Measurements from ENCODE around the gene USP47. TPM values are rescaled to one million over a fixed set of nuclear protein-coding genes. Genes with fewer than 3 reads are reported as not detected.

USP47 gene
- total RNA-seq, 1 donor, result 72.7 TPM

- no peak for DNase-seq (ENCODE audit: insufficient read length, low spot score, missing footprints)
- H3K27ac ChIP-seq (ENCODE audit: low read depth, low read length), result no peak overlapping the region
- H3K27me3 ChIP-seq (ENCODE audit: insufficient read depth, low read length), result no peaks in the 10 kb centered on the region
- TF ChIP-seq CTCF (IDR thresholded peaks at IDR 0.05; ENCODE audit: extremely low read depth, low read depth, low read length), result no peak
- H3K9me3 ChIP-seq (ENCODE audit: low read depth, low read length), result no peaks in the 10 kb centered on the region
- no peaks in the 10 kb centered on the region for H3K4me1 ChIP-seq (ENCODE audit: insufficient read depth, low read length)
- H3K79me2 ChIP-seq (ENCODE audit: insufficient read depth, low read length), result no peaks in the 10 kb centered on the region
- peaks cover 48% of the 10 kb centered on the region for H3K36me3 ChIP-seq (ENCODE audit: insufficient read depth, low read length)
- H4K20me1 ChIP-seq (ENCODE audit: insufficient read depth, low read length), result no peaks in the 10 kb centered on the region
- no peak overlapping the region for H2AFZ ChIP-seq (ENCODE audit: low read length)
- no peak overlapping the region for H3K4me3 ChIP-seq (ENCODE audit: insufficient read depth, low read length)
- H3K4me2 ChIP-seq (ENCODE audit: insufficient read depth, low read length), result no peak overlapping the region
Measured at GRCh38 chr11:11940551-11940950, 98.8 kb downstream of the USP47 start.

- Histone ChIP-seq H3K27me3 (ENCODE audit: insufficient read depth, low read length) (no peaks in the 10 kb centered on the region), H4K20me1 (ENCODE audit: insufficient read depth, low read length) (no peaks in the 10 kb centered on the region), H3K4me3 (ENCODE audit: insufficient read depth, low read length) (no peak overlapping the region), H2AFZ (ENCODE audit: low read length) (no peak overlapping the region), H3K9me3 (ENCODE audit: low read depth, low read length) (no peaks in the 10 kb centered on the region), H3K79me2 (ENCODE audit: insufficient read depth, low read length) (peaks cover 5% of the 10 kb centered on the region), H3K36me3 (ENCODE audit: insufficient read depth, low read length) (peaks cover 48% of the 10 kb centered on the region), H3K27ac (ENCODE audit: low read depth, low read length) (no peak overlapping the region), H3K4me2 (ENCODE audit: insufficient read depth, low read length) (no peak overlapping the region), H3K4me1 (ENCODE audit: insufficient read depth, low read length) (peaks cover 12% of the 10 kb centered on the region)
- no peak for TF ChIP-seq CTCF (IDR thresholded peaks at IDR 0.05; ENCODE audit: extremely low read depth, low read depth, low read length)
- no peak for DNase-seq (ENCODE audit: insufficient read length, low spot score, missing footprints)
Measured at GRCh38 chr11:11942668-11943067, 100.9 kb downstream of the USP47 start.

GRCh38 chr11:11944444-11944843 is 102.7 kb downstream of the USP47 start:
- DNase-seq (ENCODE audit: insufficient read length, low spot score, missing footprints), result no peak
- TF ChIP-seq CTCF (IDR thresholded peaks at IDR 0.05; ENCODE audit: extremely low read depth, low read depth, low read length), result no peak
- no peak overlapping the region for H3K27ac ChIP-seq (ENCODE audit: low read depth, low read length)

GRCh38 chr11:11946180-11946579 is 104.4 kb downstream of the USP47 start:
- TF ChIP-seq CTCF (IDR thresholded peaks at IDR 0.05; ENCODE audit: extremely low read depth, low read depth, low read length), result no peak
- peak; percentile 78 for DNase-seq (ENCODE audit: insufficient read length, low spot score, missing footprints)
- Histone ChIP-seq H3K27me3 (ENCODE audit: insufficient read depth, low read length) (no peaks in the 10 kb centered on the region), H3K4me2 (ENCODE audit: insufficient read depth, low read length) (no peak overlapping the region), H3K4me1 (ENCODE audit: insufficient read depth, low read length) (peaks cover 12% of the 10 kb centered on the region), H4K20me1 (ENCODE audit: insufficient read depth, low read length) (no peaks in the 10 kb centered on the region), H3K9me3 (ENCODE audit: low read depth, low read length) (no peaks in the 10 kb centered on the region), H2AFZ (ENCODE audit: low read length) (no peak overlapping the region), H3K79me2 (ENCODE audit: insufficient read depth, low read length) (peaks cover 5% of the 10 kb centered on the region), H3K4me3 (ENCODE audit: insufficient read depth, low read length) (no peak overlapping the region), H3K27ac (ENCODE audit: low read depth, low read length) (peak overlapping the region; percentile 66), H3K36me3 (ENCODE audit: insufficient read depth, low read length) (peaks cover 51% of the 10 kb centered on the region)

More at GRCh38 chr11:11944444-11944843, 102.7 kb downstream of the USP47 start:
- Histone ChIP-seq H4K20me1 (ENCODE audit: insufficient read depth, low read length) (no peaks in the 10 kb centered on the region), H3K4me2 (ENCODE audit: insufficient read depth, low read length) (no peak overlapping the region), H3K4me3 (ENCODE audit: insufficient read depth, low read length) (no peak overlapping the region), H3K36me3 (ENCODE audit: insufficient read depth, low read length) (peaks cover 41% of the 10 kb centered on the region), H2AFZ (ENCODE audit: low read length) (no peak overlapping the region), H3K4me1 (ENCODE audit: insufficient read depth, low read length) (peaks cover 12% of the 10 kb centered on the region), H3K79me2 (ENCODE audit: insufficient read depth, low read length) (peaks cover 5% of the 10 kb centered on the region), H3K27me3 (ENCODE audit: insufficient read depth, low read length) (no peaks in the 10 kb centered on the region), H3K9me3 (ENCODE audit: low read depth, low read length) (no peaks in the 10 kb centered on the region)
